GM12878 (cell line): ENCODE results near the gene ITGB8.

Experiments
- CBFB ChIP-seq: IDR thresholded peaks from 2 replicates; pipeline ENCODE4 v1.6.1; 2016; ENCODE audit warnings: antibody characterized with exemption, low read depth
- CTCF ChIP-seq, 3 experiments: IDR thresholded peaks in 2 of 3; conservative IDR thresholded peaks in 1 of 3; 2 replicates each; pipeline ENCODE4 v1.5.1; 2011; ENCODE audit warnings: low read depth in 3 of 3, low read length in 3 of 3, mild to moderate bottlenecking in 3 of 3, control low read depth in 2 of 3, moderate library complexity in 2 of 3, inconsistent platforms in 1 of 3, mixed read lengths in 1 of 3; ENCODE audit not compliant: control insufficient read depth in 2 of 3, insufficient read depth in 1 of 3; ENCODE audit errors: extremely low read depth in 1 of 3
- HCFC1 ChIP-seq: fragments of 150-350 bp; IDR thresholded peaks from 2 replicates; pipeline ENCODE4 v1.6.1; 2014; ENCODE audit warnings: low read length
- HDAC2 ChIP-seq: fragments of 200-600 bp; sonication (generic); IDR thresholded peaks from 2 replicates; pipeline ENCODE4 v1.6.1; 2017

- TF ChIP-seq HDAC2 (no peak), HCFC1 (no peak), CBFB (no peak), CTCF (IDR thresholded peaks at IDR 0.05 in 2 of 3, conservative IDR thresholded peaks at IDR 0.05 in 1 of 3; ENCODE audit: control insufficient read depth in 2 of 3, extremely low read depth in 1 of 3, insufficient read depth in 1 of 3, low read depth in 3 of 3, low read length in 3 of 3) (no peak)
Measured at GRCh38 chr7:20362574-20363253, 32.0 kb downstream of the ITGB8 start.
